ENCODE results near the gene COG1.
"Not testable (repeated sequence)": the region's sequence is repeated elsewhere in the genome, so short reads cannot be mapped to it uniquely, and the experiment has no call there.

Gene COG1

GRCh38 chr17:73192894-73193701 lies at the start of gene COG1:
COG1 (plus strand) TSS chr17:73193055; CDS start chr17:73193070, 15 bp downstream.
- DNase-seq, result peak; percentile 78

GRCh38 chr17:73144209-73144608 lies 48.6 kb upstream of the COG1 start:
- not testable (repeated sequence) for DNase-seq

- DNase-seq, result no peak
Observed at GRCh38 chr17:73145641-73146040, 47.2 kb upstream of the COG1 start.

GRCh38 chr17:73147791-73148190 lies 45.1 kb upstream of the COG1 start:
- DNase-seq, result not testable (repeated sequence)

GRCh38 chr17:73148540-73149334 lies 44.1 kb upstream of the COG1 start:
- DNase-seq, result no peak

- DNase-seq, result not testable (repeated sequence)
Observed at GRCh38 chr17:73150622-73151300, 42.1 kb upstream of the COG1 start.

GRCh38 chr17:73151916-73152632 lies 40.8 kb upstream of the COG1 start:
- DNase-seq, result no peak

- no peak for DNase-seq
Observed at GRCh38 chr17:73155410-73156165, 37.3 kb upstream of the COG1 start.

GRCh38 chr17:73156166-73156840 lies 36.6 kb upstream of the COG1 start:
- DNase-seq, result peak; percentile 45

GRCh38 chr17:73156887-73157520 lies 35.9 kb upstream of the COG1 start:
- no peak for DNase-seq

GRCh38 chr17:73157521-73157890 lies 35.3 kb upstream of the COG1 start:
- DNase-seq, result no peak

GRCh38 chr17:73158133-73158532 lies 34.7 kb upstream of the COG1 start:
- no peak for DNase-seq

GRCh38 chr17:73160980-73161630 lies 31.8 kb upstream of the COG1 start:
- DNase-seq, result no peak

GRCh38 chr17:73163043-73163442 lies 29.8 kb upstream of the COG1 start:
- DNase-seq, result no peak

GRCh38 chr17:73165616-73166404 lies 27.0 kb upstream of the COG1 start:
- no peak for DNase-seq

GRCh38 chr17:73166731-73167581 lies 25.9 kb upstream of the COG1 start:
- DNase-seq, result no peak

GRCh38 chr17:73168667-73169066 lies 24.2 kb upstream of the COG1 start:
- DNase-seq, result no peak

GRCh38 chr17:73170324-73170723 lies 22.5 kb upstream of the COG1 start:
- DNase-seq, result no peak

GRCh38 chr17:73172252-73172651 lies 20.6 kb upstream of the COG1 start:
- DNase-seq, result no peak
